K562 (cell line): ENCODE results near the gene FAM227A. TPM values are rescaled to one million over a fixed set of nuclear protein-coding genes. Genes with fewer than 3 reads are reported as not detected.

ENCODE experiments used
- ATAC-seq: fragments of 200-7000 bp; cut with Tn5 transposase; 3 replicates; pipeline ENCODE4 v1.9.1; 2020; ENCODE audit warnings: moderate library complexity
- BruUV-seq: library from RNA; stranded (reverse); fragments of 400-500 nt; replicated peaks from 2 replicates; lab custom pipeline; 2021; lab: Mats Ljungman, UMichigan
- CTCF ChIA-PET: fragments of 300-600 bp; formaldehyde crosslinking; extraction: SDS; loops from one replicate; lab custom pipeline; 2021; ENCODE audit warnings: low intra/inter-chr PET ratio; lab: Yijun Ruan, JAX
- POLR2A ChIA-PET: fragments of 300-600, 350-650 bp; sonication (Branson Sonifier 250); formaldehyde crosslinking; extraction: SDS; loops from one replicate; lab custom pipeline; 2021; ENCODE audit warnings: antibody characterized with exemption, inconsistent platforms; lab: Yijun Ruan, JAX
- DNase-seq, 4 experiments: peaks; one replicate each; pipeline versions ENCODE4 v3.0.0 to v3.0.0-alpha.2; 2011 to 2018; ENCODE audit warnings: low spot score in 3 of 4, mixed read lengths in 3 of 4; ENCODE audit errors: extremely low read depth in 1 of 4
- FAIRE-seq: peaks from 2 replicates; lab custom pipeline; 2011; peaks lifted over from hg19 to GRCh38; lab: Jason Lieb, UNC
- H2AFZ ChIP-seq: 2 replicates; pipeline ENCODE4 v1.6.0; 2011; ENCODE audit warnings: low read depth, low read length, control low read depth, inconsistent platforms
- H3K27ac ChIP-seq: fragments of 200-600 bp; 3 replicates; pipeline ENCODE4 v1.8.0; 2011; ENCODE audit warnings: low read depth, mild to moderate bottlenecking, control low read depth, inconsistent platforms, low read length, moderate library complexity, mixed read lengths; ENCODE audit errors: extremely low read depth
- H3K27me3 ChIP-seq, 2 experiments: fragments of 300-600 bp in 1 of 2; 2 replicates in 1 of 2; 3 replicates in 1 of 2; pipeline versions ENCODE4 v1.6.0 to v1.8.0; 2011; ENCODE audit warnings: inconsistent platforms in 2 of 2, low read length in 2 of 2, mild to moderate bottlenecking in 1 of 2, mixed read lengths in 1 of 2, moderate library complexity in 1 of 2; ENCODE audit not compliant: control insufficient read depth in 2 of 2, insufficient read depth in 2 of 2
- H3K36me3 ChIP-seq: fragments of 300-600 bp; 3 replicates; pipeline ENCODE4 v1.8.0; 2011; ENCODE audit warnings: mild to moderate bottlenecking, low read length, inconsistent platforms; ENCODE audit not compliant: control insufficient read depth, insufficient read depth
- H3K4me1 ChIP-seq, 2 experiments: fragments of 200-600 bp in 1 of 2; replicated peaks in 1 of 2; 2 replicates in 1 of 2; 3 replicates in 1 of 2; pipeline versions ENCODE4 v1.5.1 to v1.8.0; 2011; ENCODE audit warnings: inconsistent platforms in 2 of 2, low read length in 2 of 2, mild to moderate bottlenecking in 1 of 2, mixed read lengths in 1 of 2, moderate library complexity in 1 of 2; ENCODE audit not compliant: control insufficient read depth in 2 of 2, insufficient read depth in 2 of 2
- H3K4me2 ChIP-seq: 2 replicates; pipeline ENCODE4 v1.6.1; 2011; ENCODE audit warnings: low read length, control low read depth, inconsistent platforms, mixed read lengths; ENCODE audit not compliant: insufficient read depth
- H3K4me3 ChIP-seq: fragments of 200-600 bp; sonication (generic), shearing (Covaris generic); 2 replicates; pipeline ENCODE4 v1.5.1; 2016; ENCODE audit warnings: control low read depth, inconsistent platforms
- H3K79me2 ChIP-seq: fragments of 200-600 bp; 3 replicates; pipeline ENCODE4 v1.8.0; 2011; ENCODE audit warnings: low read length, inconsistent platforms; ENCODE audit not compliant: control insufficient read depth, insufficient read depth
- H3K9ac ChIP-seq, 2 experiments: 2 replicates each; pipeline versions ENCODE4 v1.6.0 to v1.6.1; 2011; ENCODE audit warnings: low read depth in 2 of 2, low read length in 2 of 2, control low read depth in 1 of 2, inconsistent platforms in 1 of 2, mild to moderate bottlenecking in 1 of 2, mixed read lengths in 1 of 2; ENCODE audit not compliant: insufficient read depth in 1 of 2
- H3K9me1 ChIP-seq: one replicate; pipeline ENCODE4 v1.6.0; 2011; ENCODE audit warnings: inconsistent platforms, mild to moderate bottlenecking, low read length, moderate library complexity; ENCODE audit not compliant: control insufficient read depth, insufficient read depth
- H3K9me3 ChIP-seq: replicated peaks from 2 replicates; pipeline ENCODE4 v1.5.1; 2011; ENCODE audit warnings: low read depth, low read length, inconsistent platforms; ENCODE audit not compliant: control insufficient read depth, insufficient read depth
- H4K20me1 ChIP-seq: replicated peaks from 2 replicates; pipeline ENCODE4 v1.6.1; 2011; ENCODE audit warnings: low read length, inconsistent platforms, mixed read lengths; ENCODE audit not compliant: control insufficient read depth, insufficient read depth
- ADNP ChIP-seq: fragments of 200-800 bp; sonication (Bioruptor generic); IDR thresholded peaks from 2 replicates; pipeline ENCODE4 v1.6.1; 2016; ENCODE audit warnings: missing genetic modification characterization, missing compliant biosample characterization
- AFF4 ChIP-seq: sonication (generic); formaldehyde crosslinking; IDR thresholded peaks from 2 replicates; pipeline ENCODE4 v1.8.0; 2023; ENCODE audit warnings: mild to moderate bottlenecking, missing genetic modification reagents
- CEBPB ChIP-seq: fragments of 450-650 bp; IDR thresholded peaks from 2 replicates; pipeline ENCODE4 v1.6.1; 2016; ENCODE audit warnings: missing genetic modification characterization, missing compliant biosample characterization
- CEBPG ChIP-seq, 3 experiments: fragments of 200-800 bp in 1 of 3; sonication (Bioruptor generic) in 1 of 3; sonication (generic) in 1 of 3; formaldehyde crosslinking in 1 of 3; IDR thresholded peaks in 2 of 3; conservative IDR thresholded peaks in 1 of 3; 2 replicates each; pipeline versions ENCODE4 v1.6.1 to v1.8.0; 2016 to 2022; ENCODE audit warnings: missing compliant biosample characterization in 2 of 3, missing genetic modification characterization in 2 of 3, mild to moderate bottlenecking in 1 of 3, missing genetic modification reagents in 1 of 3
- KLF1 ChIP-seq: fragments of 450-650 bp; IDR thresholded peaks from 2 replicates; pipeline ENCODE4 v1.6.1; 2016; ENCODE audit warnings: missing genetic modification characterization, missing compliant biosample characterization
- MAZ ChIP-seq, 2 experiments: fragments of 450-650 bp in 1 of 2; sonication (generic) in 1 of 2; formaldehyde crosslinking; IDR thresholded peaks in 1 of 2; conservative IDR thresholded peaks in 1 of 2; 2 replicates each; pipeline versions ENCODE4 v1.4.0 to v1.5.0; 2020; ENCODE audit warnings: mild to moderate bottlenecking in 1 of 2, missing genetic modification reagents in 1 of 2
- MEF2D ChIP-seq: conservative IDR thresholded peaks from 2 replicates; pipeline ENCODE4 v1.6.1; 2016; ENCODE audit warnings: low read depth, missing genetic modification characterization, missing compliant biosample characterization
- PHB2 ChIP-seq: fragments of 450-650 bp; IDR thresholded peaks from 2 replicates; pipeline ENCODE4 v1.6.1; 2017; ENCODE audit warnings: low read depth
- SAP30 ChIP-seq: fragments of 200-600 bp; sonication (generic); IDR thresholded peaks from 2 replicates; pipeline ENCODE4 v1.6.1; 2012; ENCODE audit warnings: borderline replicate concordance, low read depth, mild to moderate bottlenecking, moderate library complexity, low read length, control low read depth, inconsistent platforms; ENCODE audit not compliant: insufficient read depth, poor library complexity, severe bottlenecking
- SP2 ChIP-seq: IDR thresholded peaks from 2 replicates; pipeline ENCODE4 v1.6.1; 2011; ENCODE audit warnings: mild to moderate bottlenecking, low read depth, low read length, moderate library complexity; ENCODE audit not compliant: poor library complexity, severe bottlenecking; ENCODE audit errors: extremely low read depth
- THRAP3 ChIP-seq: fragments of 450-650 bp; IDR thresholded peaks from 2 replicates; pipeline ENCODE4 v1.6.1; 2016; ENCODE audit warnings: mild to moderate bottlenecking, inconsistent platforms, borderline replicate concordance
- ZC3H4 ChIP-seq: sonication (generic); formaldehyde crosslinking; IDR thresholded peaks from 2 replicates; pipeline ENCODE4 v1.9.0; 2021; ENCODE audit warnings: missing genetic modification reagents, borderline replicate concordance
- ZFP1 ChIP-seq: fragments of 450-650 bp; formaldehyde crosslinking; IDR thresholded peaks from 2 replicates; pipeline ENCODE4 v1.4.0; 2020; ENCODE audit warnings: mild to moderate bottlenecking, mixed read lengths
- ZNF217 ChIP-seq: sonication (generic); formaldehyde crosslinking; IDR thresholded peaks from 2 replicates; pipeline ENCODE4 v1.8.0; 2022; ENCODE audit warnings: mild to moderate bottlenecking, missing genetic modification reagents
- ZNF511 ChIP-seq: sonication (generic); formaldehyde crosslinking; IDR thresholded peaks from 2 replicates; pipeline ENCODE4 v1.8.0; 2022; ENCODE audit warnings: mild to moderate bottlenecking, missing genetic modification reagents
- WGBS: fragments of 100-300 bp; shearing (Covaris generic); methylation state at CpG from one replicate; pipeline ENCODE4 v1.1.6; 2016; ENCODE audit warnings: low coverage, mixed read lengths; ENCODE audit not compliant: insufficient coverage; ENCODE audit errors: missing lambda C conversion rate; 5-methylcytosine and 5-hydroxymethylcytosine counted together
- in situ Hi-C: fragments of 300-500 bp; cut with MboI; formaldehyde crosslinking; loops from 4 replicates; pipeline ENCODE4 v1.15.0; 2018; ENCODE audit warnings: inconsistent platforms, mixed read lengths
- intact Hi-C: fragments of 100-400 bp; cut with micrococcal nuclease; formaldehyde crosslinking; loops from 2 replicates; pipeline ENCODE4 v1.14.2; 2022
- polyA plus RNA-seq, 8 experiments: library from polyadenylated mRNA; depleted of rRNA in 4 of 8; stranded (reverse) in 5 of 8; unstranded in 3 of 8; fragments of >200 nt; fragmentation: Nextera tagmentation in 2 of 8; fragmentation: Illumina TruSeq in 1 of 8; extraction: Ambion mirVana in 2 of 8; extraction: Trizol in 1 of 8; gene quantifications; 2 replicates each; pipeline versions ENCODE4 v1.2.1 to v1.2.3, GENCODE V29; 2011 to 2014; ENCODE audit warnings: inconsistent platforms in 1 of 8, missing spikeins in 1 of 8
- total RNA-seq, 7 experiments: library from RNA; depleted of rRNA in 6 of 7; stranded (reverse); fragments of >200 nt in 6 of 7; fragmentation: Illumina TruSeq in 2 of 7; extraction: Trizol in 2 of 7; gene quantifications; 2 replicates each; pipeline versions ENCODE4 v1.2.1 to v1.2.3, GENCODE V29; 2011 to 2021; ENCODE audit warnings: low replicate concordance in 1 of 7

Gene FAM227A
- total and polyA plus RNA-seq, 9 of the 15 experiments (the other 6 are each of a cell fraction or from before 2014, with no cell fraction given) = 0.10 to 2.2 (median 0.83) TPM

- Histone ChIP-seq H3K4me3 (peak overlapping the region; percentile 77), H3K27ac (peak overlapping the region; percentile 98), H3K9ac (peak overlapping the region; percentile 96 to 98), H3K79me2 (peaks cover 15% of the 10 kb centered on the region; the same call in 2 of the 3 replicates), H3K9me1 (no peaks in the 10 kb centered on the region), H3K4me2 (peak overlapping the region; percentile 86), H3K36me3 (no peaks in the 10 kb centered on the region), H3K9me3 (no peaks in the 10 kb centered on the region), H3K4me1 (peaks cover 9 to 10% of the 10 kb centered on the region in 2 experiments; a peak in 4 of 5 replicates), H2AFZ (peak overlapping the region; percentile 96), H3K27me3 (no peaks in the 10 kb centered on the region), H4K20me1 (no peaks in the 10 kb centered on the region)
- FAIRE-seq (peak; percentile 80), ATAC-seq (peak; percentile 11; the same call in 2 of the 3 replicates), DNase-seq (peak in 2 of 4 experiments; percentile 11 to 22)
- BruUV-seq = TSS peak; percentile 81
- in situ Hi-C loops = no loop called here
- WGBS = 3% methylated on average over 19 of the region's 22 CpGs
- ChIA-PET POLR2A (no interaction called here), CTCF (no interaction called here)
- intact Hi-C loops = no loop called here
- TF ChIP-seq ZC3H4 (peak; percentile 50; the same call in 1 of the 2 replicates), KLF1 (tag) (no peak), PHB2 (no peak), AFF4 (CRISPR knock-in tag) (no peak), ZNF511 (no peak), ZFP1 (CRISPR knock-in tag) (no peak), MAZ (CRISPR knock-in tag; conservative IDR thresholded peaks at IDR 0.05 in 1 of 2, IDR thresholded peaks at IDR 0.05 in 1 of 2) (no peak), SP2 (no peak), ZNF217 (CRISPR knock-in tag) (no peak), SAP30 (peak; percentile 86), MEF2D (tag) (no peak), CEBPB (peak; percentile 74), CEBPG (CRISPR knock-in tag; IDR thresholded peaks at IDR 0.05) (no peak), CEBPG (tag; conservative IDR thresholded peaks at IDR 0.05 in 1 of 2, IDR thresholded peaks at IDR 0.05 in 1 of 2) (peak in 1 of 2 experiments; percentile 43; a peak in 2 of 4 replicates), THRAP3 (no peak), ADNP (no peak)
Observed at GRCh38 chr22:38655519-38656255, 505 bp downstream of the FAM227A start.
